CD8-positive, alpha-beta memory T cell (primary cell): Measurements from ENCODE around the gene ATP11A. TPM values are rescaled to one million over a fixed set of nuclear protein-coding genes. Genes with fewer than 3 reads are reported as not detected.

ENCODE experiments used
- CTCF ChIA-PET: fragments of 350-600 bp; sonication (Branson Sonifier 250); formaldehyde crosslinking; loops from one replicate; lab custom pipeline; 2021; ENCODE audit warnings: antibody characterized with exemption; lab: Charles Lee
- POLR2A ChIA-PET: fragments of 350-600 bp; sonication (Branson Sonifier 250); formaldehyde crosslinking; loops from one replicate; lab custom pipeline; 2021; ENCODE audit warnings: antibody characterized with exemption; lab: Charles Lee
- DNase-seq, 5 donors: peaks; one replicate each; pipeline versions ENCODE4 v3.0.0 to v3.0.0-alpha.2; 2020 to 2022; ENCODE audit warnings: mixed read lengths in 1 of 5
- H3K27ac ChIP-seq: one replicate; pipeline ENCODE4 v1.7.0; 2013; ENCODE audit warnings: low read depth, mild to moderate bottlenecking, low read length, moderate library complexity
- H3K27me3 ChIP-seq: 2 replicates; pipeline ENCODE4 v1.7.0; 2013; ENCODE audit warnings: low read length, mild to moderate bottlenecking; ENCODE audit not compliant: insufficient read depth, poor library complexity, severe bottlenecking
- H3K36me3 ChIP-seq: 2 replicates; pipeline ENCODE4 v1.7.0; 2013; ENCODE audit warnings: mild to moderate bottlenecking, low read length, moderate library complexity; ENCODE audit not compliant: insufficient read depth
- H3K4me1 ChIP-seq: 2 replicates; pipeline ENCODE4 v1.7.0; 2013; ENCODE audit warnings: mild to moderate bottlenecking, low read length, moderate library complexity; ENCODE audit not compliant: insufficient read depth
- H3K4me3 ChIP-seq: 2 replicates; pipeline ENCODE4 v1.7.0; 2013; ENCODE audit warnings: mild to moderate bottlenecking, low read length
- H3K9me3 ChIP-seq: 2 replicates; pipeline ENCODE4 v1.7.0; 2013; ENCODE audit warnings: mild to moderate bottlenecking, low read length
- H3K27ac Mint-ChIP-seq, 8 donors: one replicate each; pipeline ENCODE4 v1.8.0; 2020 to 2021; ENCODE audit warnings: mixed read lengths in 8 of 8, mild to moderate bottlenecking in 6 of 8, inconsistent platforms in 3 of 8, moderate library complexity in 3 of 8
- H3K27me3 Mint-ChIP-seq, 2 donors: one replicate each; pipeline ENCODE4 v1.8.0; 2020 to 2021; ENCODE audit warnings: mixed read lengths in 2 of 2, mild to moderate bottlenecking in 1 of 2, moderate library complexity in 1 of 2
- H3K36me3 Mint-ChIP-seq, 3 donors: one replicate each; pipeline ENCODE4 v1.8.0; 2020 to 2021; ENCODE audit warnings: mixed read lengths in 3 of 3, inconsistent platforms in 1 of 3, mild to moderate bottlenecking in 1 of 3
- H3K4me1 Mint-ChIP-seq, 3 donors: one replicate each; pipeline ENCODE4 v1.8.0; 2020 to 2021; ENCODE audit warnings: mixed read lengths in 3 of 3, inconsistent platforms in 1 of 3, mild to moderate bottlenecking in 1 of 3
- H3K4me3 Mint-ChIP-seq, 7 donors: one replicate each; pipeline ENCODE4 v1.8.0; 2020 to 2021; ENCODE audit warnings: mixed read lengths in 7 of 7, mild to moderate bottlenecking in 6 of 7, moderate library complexity in 4 of 7, inconsistent platforms in 2 of 7
- H3K9me3 Mint-ChIP-seq, 5 donors: one replicate each; pipeline ENCODE4 v1.8.0; 2020 to 2022; ENCODE audit warnings: mixed read lengths in 5 of 5, mild to moderate bottlenecking in 3 of 5, moderate library complexity in 2 of 5, inconsistent platforms in 1 of 5
- polyA plus RNA-seq: library from polyadenylated mRNA; unstranded; fragments of 300-500 nt; fragmentation: Illumina TruSeq; gene quantifications from one replicate; pipeline ENCODE4 v1.2.3, GENCODE V29; 2021
- total RNA-seq, 2 experiments: library from RNA; stranded (reverse); gene quantifications; one replicate each; pipeline ENCODE4 v1.2.3, GENCODE V29; 2021

ATP11A gene
- total and polyA plus RNA-seq, 3 experiments from 2014 or later, result 4.5 to 34.6 (median 34.0) TPM

DNA sequence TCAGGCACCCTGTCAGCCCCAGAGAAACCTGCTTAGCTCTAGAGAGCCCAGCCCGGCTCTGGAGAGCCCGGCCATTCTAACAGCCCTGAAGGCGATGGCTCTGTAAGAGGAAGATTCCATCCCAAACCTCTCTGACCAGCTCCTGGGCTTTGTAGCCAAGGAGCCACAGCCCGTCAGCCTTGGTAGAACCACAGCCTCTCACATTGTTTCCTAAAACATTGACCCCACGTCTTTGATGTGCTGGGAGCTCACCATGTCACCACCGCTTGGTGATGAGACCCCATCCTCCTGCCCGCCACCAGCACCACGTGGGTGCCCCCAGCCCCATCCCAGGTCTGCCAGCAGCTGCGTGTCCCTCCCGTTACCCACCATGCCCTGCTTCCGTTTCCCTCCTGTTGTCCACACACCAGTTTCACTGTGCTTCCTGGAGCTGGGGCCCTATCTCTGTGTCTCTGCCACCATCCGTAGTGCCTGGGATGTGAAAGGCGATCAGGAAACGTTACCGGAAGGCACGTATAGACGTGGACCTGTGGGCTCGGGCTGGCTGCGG, 185.0 kb downstream of the ATP11A start:
- no peaks in the 10 kb centered on the region for H3K27me3 ChIP-seq
- peaks cover 15 to 20% (median 17%) of the 10 kb centered on the region in 3 donors for H3K4me1 Mint-ChIP-seq
- peaks cover 5% of the 10 kb centered on the region for H3K9me3 ChIP-seq
- CTCF ChIA-PET, result no interaction called here
- H3K27me3 Mint-ChIP-seq, result peaks cover 0 to 3% of the 10 kb centered on the region in 2 donors
- no peak overlapping the region for H3K27ac ChIP-seq
- H3K36me3 Mint-ChIP-seq, result peaks cover 10 to 29% (median 26%) of the 10 kb centered on the region in 3 donors
- H3K27ac Mint-ChIP-seq, result peak overlapping the region in 4 of 8 donors; percentile 61 to 76 (median 74)
- POLR2A ChIA-PET, result no interaction called here
- no peak overlapping the region for H3K4me3 ChIP-seq
- H3K36me3 ChIP-seq, result peaks cover 5% of the 10 kb centered on the region
- no peak for DNase-seq
- peak overlapping the region in 1 of 7 donors; percentile 36 for H3K4me3 Mint-ChIP-seq
- peaks cover 22% of the 10 kb centered on the region for H3K4me1 ChIP-seq
- peaks cover 6 to 20% (median 15%) of the 10 kb centered on the region in 5 donors for H3K9me3 Mint-ChIP-seq

DNA sequence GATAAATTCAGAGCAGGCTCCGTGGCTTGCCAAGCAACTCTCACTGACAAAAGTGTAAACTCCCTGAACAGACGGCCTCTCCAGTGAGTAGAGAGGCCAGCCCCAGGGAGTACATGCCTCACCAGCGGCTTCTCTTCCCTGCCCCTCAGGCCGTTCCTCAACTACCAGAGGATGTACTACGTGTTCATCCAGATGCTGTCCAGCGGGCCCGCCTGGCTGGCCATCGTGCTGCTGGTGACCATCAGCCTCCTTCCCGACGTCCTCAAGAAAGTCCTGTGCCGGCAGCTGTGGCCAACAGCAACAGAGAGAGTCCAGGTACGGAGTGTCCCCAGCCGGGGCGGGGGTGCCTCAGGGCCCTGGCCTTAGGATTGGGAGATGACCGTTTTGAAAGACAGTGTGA, 185.8 kb downstream of the ATP11A start:
- Mint-ChIP-seq H3K27me3 (peaks cover 0 to 3% of the 10 kb centered on the region in 2 donors), H3K36me3 (peaks cover 12 to 35% (median 26%) of the 10 kb centered on the region in 3 donors), H3K9me3 (peaks cover 6 to 20% (median 15%) of the 10 kb centered on the region in 5 donors), H3K27ac (peak overlapping the region in 2 of 8 donors; percentile 5 to 63), H3K4me1 (peaks cover 15 to 20% (median 17%) of the 10 kb centered on the region in 3 donors), H3K4me3 (peak overlapping the region in 1 of 7 donors; percentile 9)
- ChIA-PET POLR2A (no interaction called here), CTCF (no interaction called here)
- Histone ChIP-seq H3K4me3 (no peak overlapping the region), H3K27me3 (no peaks in the 10 kb centered on the region), H3K36me3 (peaks cover 5% of the 10 kb centered on the region), H3K9me3 (peaks cover 5% of the 10 kb centered on the region), H3K4me1 (peaks cover 22% of the 10 kb centered on the region), H3K27ac (no peak overlapping the region)
- no peak for DNase-seq

DNA sequence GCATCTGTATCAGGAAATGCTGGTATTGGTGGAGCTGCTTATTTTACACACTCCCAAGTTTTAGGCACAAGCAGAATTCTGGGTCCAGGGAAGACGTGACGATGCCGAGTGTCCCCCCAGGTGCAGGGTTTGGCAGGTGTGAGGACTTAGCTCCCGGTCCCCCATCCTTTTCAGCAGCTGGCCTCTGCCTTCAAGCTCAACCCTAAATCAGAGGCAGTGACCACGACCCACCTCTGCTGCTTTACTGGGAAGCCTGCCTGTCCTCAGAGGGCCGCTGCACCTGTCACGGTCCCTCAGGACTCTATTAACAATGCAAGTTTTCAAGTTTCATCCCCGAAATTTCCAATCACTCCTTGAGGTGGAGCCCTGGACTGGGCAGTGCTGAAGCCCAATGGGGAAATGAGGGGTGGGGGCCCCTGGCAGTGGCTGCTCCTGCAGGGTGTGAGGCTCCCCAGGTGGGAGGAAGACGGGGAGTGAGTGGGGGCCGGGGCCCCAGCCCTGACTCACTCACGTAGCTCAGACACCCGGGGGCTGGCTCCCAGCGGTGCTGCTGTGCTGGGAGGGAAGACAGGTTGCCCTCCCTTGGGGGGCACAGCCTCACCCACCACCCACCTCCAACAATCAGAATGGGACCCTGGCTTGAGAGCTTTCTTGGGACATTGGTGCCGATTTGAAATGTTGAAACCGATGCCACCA, 186.6 kb downstream of the ATP11A start:
- Histone ChIP-seq H3K9me3 (peaks cover 5% of the 10 kb centered on the region), H3K27ac (no peak overlapping the region), H3K4me3 (no peak overlapping the region), H3K27me3 (no peaks in the 10 kb centered on the region), H3K36me3 (peaks cover 5% of the 10 kb centered on the region), H3K4me1 (peaks cover 22% of the 10 kb centered on the region)
- H3K27ac Mint-ChIP-seq, result no peak overlapping the region
- DNase-seq, result no peak
- H3K9me3 Mint-ChIP-seq, result peaks cover 6 to 19% (median 14%) of the 10 kb centered on the region in 5 donors
- no peak overlapping the region for H3K4me3 Mint-ChIP-seq
- H3K4me1 Mint-ChIP-seq, result peaks cover 15 to 20% (median 15%) of the 10 kb centered on the region in 3 donors
- peaks cover 0 to 3% of the 10 kb centered on the region in 2 donors for H3K27me3 Mint-ChIP-seq
- ChIA-PET CTCF (no interaction called here), POLR2A (no interaction called here)
- H3K36me3 Mint-ChIP-seq, result peaks cover 13 to 41% (median 26%) of the 10 kb centered on the region in 3 donors

DNA sequence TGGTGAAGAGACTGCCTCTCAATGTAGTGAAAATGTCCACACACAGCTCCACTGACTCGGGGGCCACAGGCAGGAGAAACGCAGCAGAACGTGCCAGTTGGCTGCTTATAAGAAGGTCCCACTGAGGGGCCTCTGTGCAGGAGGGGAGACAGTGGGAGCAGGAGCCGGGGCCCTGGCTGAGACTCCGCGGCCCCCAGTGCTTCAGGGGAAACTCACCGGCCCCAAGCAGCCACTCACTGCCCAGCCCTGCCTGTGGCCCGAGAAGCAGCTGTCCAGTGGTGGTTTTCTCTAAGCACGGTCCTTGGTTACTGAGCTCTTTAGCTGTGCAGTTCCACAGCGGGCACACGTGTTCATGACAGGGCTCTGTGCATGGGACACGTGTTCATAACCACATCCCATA, 187.2 kb downstream of the ATP11A start:
- peak overlapping the region in 1 of 8 donors; percentile 54 for H3K27ac Mint-ChIP-seq
- CTCF ChIA-PET, result no interaction called here
- H3K36me3 ChIP-seq, result peaks cover 5% of the 10 kb centered on the region

DNA sequence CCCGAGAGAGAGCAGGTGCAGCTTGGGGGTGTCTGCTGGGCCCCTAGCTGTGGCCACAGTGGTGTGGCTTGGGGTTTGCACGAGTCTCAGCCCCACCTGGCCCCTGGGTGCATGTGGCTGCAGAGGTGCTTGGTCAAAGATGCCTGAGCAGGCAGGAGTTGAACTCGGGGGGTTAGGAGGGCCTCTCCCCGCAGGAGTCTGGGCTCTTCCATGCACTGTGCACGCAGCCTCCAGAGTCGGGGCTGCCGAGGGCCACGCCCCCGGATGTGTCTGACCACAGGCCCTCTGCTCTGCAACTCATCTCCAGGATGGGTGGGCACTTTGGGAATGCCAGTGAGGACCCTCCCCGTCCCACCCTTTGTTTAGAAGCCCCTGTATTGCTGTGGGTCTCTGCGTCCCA, 187.7 kb downstream of the ATP11A start:
- Histone ChIP-seq H3K27me3 (no peaks in the 10 kb centered on the region), H3K9me3 (peaks cover 5% of the 10 kb centered on the region), H3K4me3 (no peak overlapping the region), H3K36me3 (peaks cover 5% of the 10 kb centered on the region), H3K4me1 (peaks cover 13% of the 10 kb centered on the region), H3K27ac (no peak overlapping the region)
- DNase-seq, result no peak
- H3K4me1 Mint-ChIP-seq, result peaks cover 15 to 19% (median 15%) of the 10 kb centered on the region in 3 donors
- H3K27ac Mint-ChIP-seq, result no peak overlapping the region
- H3K36me3 Mint-ChIP-seq, result peaks cover 13 to 50% (median 26%) of the 10 kb centered on the region in 3 donors
- ChIA-PET POLR2A (no interaction called here), CTCF (no interaction called here)
- peaks cover 6 to 18% (median 13%) of the 10 kb centered on the region in 5 donors for H3K9me3 Mint-ChIP-seq
- H3K27me3 Mint-ChIP-seq, result peaks cover 0 to 3% of the 10 kb centered on the region in 2 donors
- H3K4me3 Mint-ChIP-seq, result no peak overlapping the region

More for the DNA sequence above, 187.2 kb downstream of the ATP11A start:
- POLR2A ChIA-PET, result no interaction called here
- DNase-seq, result peak in 1 of 5 donors; percentile 33
- no peak overlapping the region for H3K4me3 ChIP-seq
- no peak overlapping the region for H3K27ac ChIP-seq
- H3K27me3 ChIP-seq, result no peaks in the 10 kb centered on the region
- Mint-ChIP-seq H3K27me3 (peaks cover 0 to 3% of the 10 kb centered on the region in 2 donors), H3K4me1 (peaks cover 15 to 20% (median 15%) of the 10 kb centered on the region in 3 donors), H3K9me3 (peaks cover 6 to 19% (median 14%) of the 10 kb centered on the region in 5 donors), H3K36me3 (peaks cover 13 to 45% (median 26%) of the 10 kb centered on the region in 3 donors), H3K4me3 (no peak overlapping the region)
- peaks cover 17% of the 10 kb centered on the region for H3K4me1 ChIP-seq
- peaks cover 5% of the 10 kb centered on the region for H3K9me3 ChIP-seq

DNA sequence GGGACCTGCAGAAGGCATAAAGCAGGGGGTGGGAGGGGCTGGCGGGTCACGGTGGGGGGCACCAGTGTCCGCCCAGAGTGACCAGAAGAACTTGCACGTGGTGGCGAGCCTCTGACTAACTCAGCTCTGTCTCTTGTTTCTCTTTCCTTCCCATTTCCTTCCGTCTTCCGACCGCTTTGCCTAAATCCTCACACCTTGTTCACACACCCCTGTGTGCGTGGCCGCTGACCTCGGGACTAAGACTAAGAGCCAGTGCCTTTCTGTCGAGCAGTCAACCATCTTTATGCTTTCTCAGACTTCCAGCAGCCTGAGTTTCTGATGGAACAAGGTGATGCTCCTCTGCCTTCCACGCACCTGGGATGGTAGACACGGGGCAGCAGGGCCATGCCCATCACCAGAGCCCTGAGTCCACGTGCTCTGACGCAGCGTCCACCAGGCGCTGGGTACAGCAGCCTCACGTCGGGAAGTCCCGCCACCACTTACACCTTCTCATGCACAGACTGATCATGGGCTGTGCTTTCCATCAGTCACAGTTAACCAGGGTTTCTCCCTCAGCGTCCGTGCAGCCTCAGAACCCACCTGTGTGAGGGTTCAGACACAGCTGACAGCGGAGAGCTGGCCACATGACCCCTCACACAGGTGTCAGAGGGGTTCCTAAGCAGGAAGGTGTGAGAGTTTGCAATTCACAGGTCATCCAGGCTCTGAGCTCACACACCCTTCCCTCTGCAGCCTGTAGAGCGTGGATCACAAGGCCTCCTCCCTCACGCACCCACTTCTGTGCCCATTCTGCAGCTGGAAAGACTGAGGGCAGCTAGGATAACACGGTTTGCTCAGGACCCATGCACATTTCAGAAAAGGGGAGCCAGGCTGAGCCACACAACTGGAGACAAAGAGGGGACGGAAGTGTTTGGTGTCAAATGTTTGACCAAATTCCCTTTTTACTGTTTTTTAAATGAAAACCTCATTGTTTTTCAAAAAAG, 188.4 kb downstream of the ATP11A start:
- Histone ChIP-seq H3K27me3 (no peaks in the 10 kb centered on the region), H3K4me3 (no peak overlapping the region), H3K9me3 (peaks cover 2% of the 10 kb centered on the region), H3K36me3 (peaks cover 5% of the 10 kb centered on the region), H3K4me1 (peaks cover 13% of the 10 kb centered on the region), H3K27ac (no peak overlapping the region)
- Mint-ChIP-seq H3K9me3 (peaks cover 5 to 12% (median 9%) of the 10 kb centered on the region in 5 donors), H3K36me3 (peaks cover 13 to 53% (median 22%) of the 10 kb centered on the region in 3 donors), H3K4me1 (peaks cover 12 to 14% (median 13%) of the 10 kb centered on the region in 3 donors), H3K4me3 (no peak overlapping the region), H3K27ac (no peak overlapping the region), H3K27me3 (peaks cover 0 to 2% of the 10 kb centered on the region in 2 donors)
- DNase-seq, result peak in 1 of 5 donors; percentile 7
- POLR2A ChIA-PET, result no interaction called here
- CTCF ChIA-PET, result no interaction called here

DNA sequence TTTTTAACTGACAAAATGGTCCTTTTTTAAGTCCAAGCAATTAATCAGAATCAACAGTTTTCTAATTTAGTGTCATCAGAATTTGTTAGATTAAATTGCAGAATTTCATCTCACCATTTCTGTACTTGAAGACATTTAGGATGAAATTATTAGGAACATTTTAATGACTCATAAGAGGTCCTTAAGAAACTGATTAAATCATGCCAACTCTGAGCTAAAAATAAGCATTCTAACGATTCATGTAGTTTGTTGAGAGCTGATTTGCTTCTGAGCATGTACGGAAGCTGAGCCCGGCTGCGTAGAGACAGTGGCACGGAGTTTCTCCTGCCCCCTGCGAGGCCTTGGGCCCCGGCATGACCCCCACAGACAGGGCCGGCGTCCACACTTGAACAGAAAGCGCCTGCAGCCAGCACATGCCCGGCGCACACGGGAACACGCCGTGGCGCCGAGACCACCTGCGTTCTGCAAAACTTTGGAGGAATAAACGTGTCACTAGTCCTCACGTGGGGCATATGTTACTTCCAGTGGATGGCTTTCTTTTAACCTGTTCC, 189.5 kb downstream of the ATP11A start:
- H3K27me3 ChIP-seq, result no peaks in the 10 kb centered on the region
- no peaks in the 10 kb centered on the region for H3K9me3 ChIP-seq
- no peak overlapping the region for H3K27ac ChIP-seq
- H3K4me1 Mint-ChIP-seq, result peaks cover 5 to 7% (median 6%) of the 10 kb centered on the region in 3 donors
- H3K9me3 Mint-ChIP-seq, result peaks cover 0 to 6% (median 4%) of the 10 kb centered on the region in 5 donors
- H3K4me3 Mint-ChIP-seq, result no peak overlapping the region
- ChIA-PET CTCF (no interaction called here), POLR2A (no interaction called here)
- peaks cover 0 to 1% of the 10 kb centered on the region in 2 donors for H3K27me3 Mint-ChIP-seq
- H3K4me3 ChIP-seq, result no peak overlapping the region
- peak in 1 of 5 donors; percentile 3 for DNase-seq
- peaks cover 5% of the 10 kb centered on the region for H3K36me3 ChIP-seq
- peaks cover 2% of the 10 kb centered on the region for H3K4me1 ChIP-seq
- no peak overlapping the region for H3K27ac Mint-ChIP-seq
- H3K36me3 Mint-ChIP-seq, result peaks cover 11 to 51% (median 17%) of the 10 kb centered on the region in 3 donors
